GM19438 (cell line): Measurements from ENCODE around the gene DRD1.

ENCODE experiments used
- ATAC-seq: cut with Tn5 transposase; IDR thresholded peaks from one replicate; pipeline ENCODE4 v1.9.1; 2021; ENCODE audit warnings: low read depth; ENCODE audit not compliant: unreplicated experiment

Gene DRD1

DNA sequence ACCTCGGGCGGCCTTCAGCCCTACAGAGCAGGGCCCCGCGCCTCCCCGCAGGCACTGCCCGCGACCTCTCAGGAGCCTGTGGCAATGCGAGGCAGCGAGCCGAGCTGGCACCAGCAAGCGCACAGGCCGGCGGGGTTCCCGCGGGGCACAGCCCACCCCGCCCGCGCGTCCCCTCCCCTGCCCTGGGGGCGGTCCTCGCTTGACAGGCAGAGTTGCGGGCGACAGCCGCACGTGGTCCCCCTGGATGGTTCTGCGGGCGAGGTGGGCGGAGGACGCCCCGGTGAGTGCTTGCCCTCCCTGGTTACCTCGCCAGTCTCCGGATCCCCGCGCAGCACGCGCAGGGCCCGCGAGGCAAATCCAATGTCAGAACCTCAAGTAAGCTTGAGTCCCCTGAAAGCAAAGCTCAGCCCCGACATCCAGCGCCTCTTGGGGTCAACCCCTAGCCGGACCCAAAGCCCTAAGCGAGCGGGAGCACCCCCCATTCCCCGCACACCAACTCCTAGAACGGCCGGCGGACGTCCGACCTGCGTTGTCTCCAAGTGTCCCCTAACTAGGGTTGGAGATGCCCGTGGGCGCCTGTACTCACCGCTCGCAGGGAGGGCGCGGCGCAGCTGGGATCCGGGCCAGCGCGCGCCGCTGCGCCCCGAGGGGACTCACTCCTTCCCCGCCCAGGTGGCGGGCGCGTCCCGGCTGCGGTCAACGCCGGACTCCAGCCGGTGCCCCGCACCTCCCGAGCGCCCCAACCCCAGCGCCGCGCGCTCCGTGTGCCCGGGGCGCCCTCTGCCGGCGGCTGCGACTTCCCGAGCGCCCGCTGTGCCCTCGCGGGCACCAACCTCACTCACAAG, at the start of gene DRD1:
Gene DRD1, minus strand, starts transcription at position 123 of the 845 bp plus-strand sequence. CDS start 1,083 bp downstream, outside the sequence.
- no peak for ATAC-seq

DNA sequence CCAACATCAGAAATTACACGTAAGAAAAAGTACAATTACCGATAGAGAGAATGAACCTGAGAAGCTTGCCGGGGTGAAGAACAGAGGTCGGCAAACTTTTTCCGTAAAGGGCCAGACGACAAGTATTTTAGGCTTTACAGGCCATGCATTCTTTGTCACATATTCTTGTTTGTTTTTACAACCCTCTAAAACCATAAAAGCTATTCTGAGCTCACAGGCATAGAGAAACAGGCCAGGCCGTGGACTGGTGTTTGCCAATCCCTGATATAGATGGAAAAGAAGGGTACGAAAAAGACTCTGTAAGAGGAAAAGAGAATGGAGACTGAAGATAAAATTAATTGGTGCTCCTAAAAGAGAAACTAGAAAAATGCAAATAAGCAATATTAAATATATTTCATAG, 49.7 kb upstream of the DRD1 start:
- ATAC-seq = no peak

DNA sequence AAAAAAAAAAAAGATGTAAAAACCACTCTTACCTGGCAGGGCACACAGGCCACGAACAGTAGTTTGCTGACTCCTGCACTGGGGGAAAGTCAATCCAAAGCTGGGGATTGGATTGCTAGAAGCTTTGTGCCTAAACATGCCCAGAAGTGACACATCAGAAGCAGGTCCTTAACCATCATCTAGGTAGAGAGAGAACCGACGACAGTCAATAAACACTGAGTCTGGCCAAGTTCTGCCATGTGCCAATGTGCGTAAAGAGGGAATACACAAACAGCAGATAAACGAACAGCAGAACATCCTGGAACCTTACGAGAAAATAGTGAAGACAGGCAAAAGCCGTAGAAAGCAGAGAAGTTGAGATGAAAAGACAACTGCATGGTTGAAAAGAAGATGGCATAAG, 49.3 kb upstream of the DRD1 start:
- no peak for ATAC-seq

DNA sequence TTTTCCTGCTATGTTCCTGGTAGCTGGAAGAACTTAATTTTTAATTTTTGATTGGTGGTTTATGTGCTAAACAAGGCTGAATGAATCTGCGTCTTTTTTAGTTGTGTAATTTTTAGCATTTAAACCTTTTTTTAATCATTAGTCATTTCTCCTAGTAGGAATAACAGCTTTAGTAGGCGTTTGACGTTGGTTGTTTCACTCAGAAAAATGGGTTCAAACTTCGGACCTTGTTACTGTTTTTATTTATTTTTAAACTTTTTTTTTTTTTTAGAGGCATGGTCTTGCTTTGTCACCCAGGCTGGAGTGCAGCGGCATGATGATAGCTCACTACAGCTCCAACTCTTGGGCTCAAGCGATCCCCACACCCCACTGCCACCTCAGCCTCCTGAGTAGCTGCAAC, 47.2 kb upstream of the DRD1 start:
- ATAC-seq = no peak

DNA sequence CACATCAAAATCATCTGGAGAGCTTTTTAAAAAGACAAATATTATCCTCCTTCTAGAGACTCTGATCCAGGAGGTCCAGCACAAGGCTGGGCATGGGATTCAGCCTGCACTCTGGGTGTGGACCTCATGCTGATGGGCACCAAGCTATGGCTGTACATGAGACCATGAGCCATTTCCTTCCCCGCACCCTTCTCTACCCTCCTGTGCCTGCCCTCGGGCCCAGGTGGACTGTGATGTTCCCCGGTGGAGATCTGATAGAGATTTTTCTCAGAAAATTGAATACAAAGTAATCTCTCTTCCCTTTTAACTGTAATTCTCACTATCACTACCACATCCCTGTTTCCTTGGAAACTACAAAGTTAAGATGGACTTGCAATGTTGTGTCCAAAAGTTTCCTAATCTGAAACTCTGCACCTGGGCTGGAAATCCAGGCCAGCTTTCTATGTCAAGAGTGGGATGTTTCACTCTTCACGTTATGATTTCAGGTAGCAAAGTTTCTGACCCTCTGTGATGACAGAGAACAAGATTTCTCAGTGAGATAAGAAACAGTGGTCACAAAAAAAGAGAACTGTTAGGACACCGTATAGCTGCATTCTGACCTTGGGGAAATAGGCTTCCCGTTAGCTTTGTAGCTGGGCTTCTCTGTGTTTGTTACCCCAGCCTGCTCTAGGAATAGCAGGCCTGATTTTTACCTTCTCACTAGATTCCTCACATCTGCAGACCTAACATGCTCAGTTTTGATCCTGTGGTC, 45.9 kb upstream of the DRD1 start:
- ATAC-seq = no peak

DNA sequence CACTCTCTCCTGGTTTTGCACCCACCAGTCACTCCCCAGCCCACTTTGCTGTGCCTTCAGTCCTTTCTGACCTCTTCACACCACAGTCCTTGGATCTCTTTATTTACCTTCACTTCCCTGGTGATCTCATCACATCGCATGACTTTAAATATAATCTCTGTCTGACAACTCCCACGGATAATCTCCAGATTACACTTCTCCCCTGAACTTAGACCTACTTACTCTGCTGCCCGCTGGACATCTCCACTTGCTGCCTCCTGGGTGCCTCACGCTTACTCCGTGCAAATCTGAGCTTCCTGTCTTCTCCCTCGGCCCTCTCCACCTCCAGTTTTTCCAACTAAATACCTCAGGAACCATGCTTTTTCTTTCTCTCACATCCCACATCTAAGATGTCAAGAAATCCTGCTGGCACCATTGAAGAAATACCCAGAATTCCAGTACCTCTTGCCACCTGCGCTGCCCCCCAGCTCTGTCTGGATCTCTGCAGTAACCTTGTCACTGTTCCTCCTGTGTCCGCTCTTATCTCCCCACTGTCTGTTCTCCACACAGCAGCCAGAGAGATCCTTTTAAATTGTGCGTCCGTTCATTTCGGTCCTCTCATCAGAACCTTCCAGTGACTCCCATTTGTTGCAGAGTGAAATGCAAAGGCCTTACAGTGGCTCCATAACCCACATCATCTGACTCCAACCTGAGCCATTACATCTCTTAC, 43.7 kb upstream of the DRD1 start:
- no peak for ATAC-seq

DNA sequence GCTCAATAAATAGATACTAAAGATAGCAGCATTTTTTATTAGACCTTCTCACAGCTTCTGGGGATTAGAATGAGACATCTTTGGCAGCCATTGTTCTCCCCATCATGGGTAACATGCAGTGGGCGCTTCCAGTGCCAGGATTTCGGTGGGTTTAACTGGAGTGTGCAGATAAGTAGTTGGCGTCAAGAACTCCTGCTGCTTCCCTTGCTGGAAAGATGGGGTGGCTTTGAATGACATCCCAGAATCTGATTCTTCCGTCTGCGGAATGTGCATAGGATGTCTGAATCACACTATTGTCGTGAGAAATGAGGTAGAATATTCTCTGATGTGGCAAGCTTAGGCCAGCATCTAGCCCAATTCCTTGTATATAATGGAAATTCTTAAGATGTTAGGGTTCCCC, 41.6 kb upstream of the DRD1 start:
- no peak for ATAC-seq

DNA sequence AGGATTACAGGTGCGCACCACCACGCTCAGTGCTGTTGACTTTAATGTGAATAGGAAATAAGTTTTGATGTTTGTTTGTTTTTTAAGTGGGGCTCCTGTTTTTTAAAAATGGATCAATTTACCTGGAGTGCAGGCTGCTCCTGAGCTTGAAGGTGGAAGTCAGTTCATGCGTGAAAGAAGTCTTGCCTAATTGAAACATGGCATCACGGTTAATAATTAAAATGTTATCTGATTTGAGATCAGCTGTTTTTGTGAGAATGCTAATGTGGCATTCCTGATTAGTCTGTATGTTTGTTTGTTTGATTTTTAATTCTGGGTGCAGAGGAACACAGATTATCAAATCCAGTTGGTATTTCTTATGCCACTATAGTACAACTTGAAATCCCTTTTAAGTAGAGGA, 40.8 kb upstream of the DRD1 start:
- ATAC-seq = no peak

DNA sequence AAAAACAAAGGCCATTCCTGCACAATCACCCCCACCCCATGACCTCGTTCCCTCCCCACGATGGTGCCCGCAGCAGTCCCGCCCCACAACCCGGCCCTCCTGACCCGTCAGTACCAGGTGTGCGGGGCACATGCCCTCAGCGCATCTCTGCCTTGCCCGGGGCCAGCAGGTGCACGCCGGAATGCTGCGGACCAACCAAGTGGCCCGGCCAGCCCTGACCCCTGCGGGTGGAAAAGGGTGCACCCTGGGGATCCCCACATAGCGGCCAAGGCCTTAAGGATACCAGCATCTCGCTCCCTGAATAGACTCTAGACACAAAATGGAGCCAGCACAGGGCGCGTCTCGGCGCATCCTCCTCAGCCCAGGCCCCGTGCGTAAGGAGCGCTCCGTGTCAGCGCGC, 40.3 kb upstream of the DRD1 start:
- ATAC-seq = no peak

DNA sequence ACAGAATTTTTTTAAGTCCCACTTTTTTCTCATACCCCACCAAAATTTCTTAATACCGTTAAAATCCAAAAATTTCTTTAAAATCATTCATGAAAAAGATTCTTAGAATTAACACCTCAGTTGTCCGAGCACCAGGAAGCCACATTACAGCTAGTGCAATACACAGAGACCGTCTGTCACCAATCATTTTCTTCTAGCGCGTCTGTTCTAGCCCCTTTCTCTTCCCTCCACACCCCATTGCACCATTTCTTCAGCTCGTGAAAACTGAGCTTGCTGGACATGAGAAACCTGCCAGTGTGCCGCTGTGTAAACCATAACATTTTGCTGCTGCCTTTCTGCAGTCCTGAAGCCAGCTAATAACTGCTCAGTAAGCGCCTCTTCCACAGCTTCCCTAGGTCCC, 39.4 kb upstream of the DRD1 start:
- ATAC-seq = no peak

DNA sequence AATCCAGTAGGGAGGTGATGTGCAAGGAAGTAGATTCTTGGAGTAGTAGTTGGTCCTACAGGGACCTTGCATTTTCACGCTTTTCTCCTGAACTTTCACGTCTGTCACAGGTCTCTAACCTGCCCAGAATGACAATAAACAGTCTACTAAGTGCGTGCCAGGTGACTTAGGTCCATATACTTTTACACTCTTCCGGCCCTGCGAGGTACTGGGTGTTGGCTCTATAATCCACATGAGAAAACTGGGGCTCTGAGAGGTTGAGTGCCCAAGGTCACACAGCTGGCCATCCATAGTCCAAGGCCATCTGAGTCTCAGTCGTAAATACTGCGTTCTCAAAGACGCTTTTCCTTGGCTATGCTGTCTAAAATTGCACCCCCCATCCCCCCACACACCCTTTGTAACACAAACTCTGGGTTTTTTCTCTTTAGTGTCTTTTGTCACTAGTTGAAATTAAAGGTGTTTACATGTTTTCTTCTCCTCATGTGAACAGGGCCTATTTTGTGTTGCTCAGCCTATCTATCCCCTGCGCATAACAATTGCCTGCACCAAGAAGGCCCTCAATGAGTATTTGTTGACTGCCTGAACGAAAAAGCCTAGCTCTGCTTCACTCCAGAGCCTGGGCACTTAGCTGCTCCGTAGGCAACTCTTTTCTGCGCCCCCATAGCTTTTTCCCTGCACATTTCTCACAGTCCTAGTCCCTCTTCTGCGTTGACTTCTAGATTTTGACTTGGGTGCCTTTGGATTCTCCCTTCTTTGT, 35.3 kb upstream of the DRD1 start:
- ATAC-seq = peak; percentile 10

DNA sequence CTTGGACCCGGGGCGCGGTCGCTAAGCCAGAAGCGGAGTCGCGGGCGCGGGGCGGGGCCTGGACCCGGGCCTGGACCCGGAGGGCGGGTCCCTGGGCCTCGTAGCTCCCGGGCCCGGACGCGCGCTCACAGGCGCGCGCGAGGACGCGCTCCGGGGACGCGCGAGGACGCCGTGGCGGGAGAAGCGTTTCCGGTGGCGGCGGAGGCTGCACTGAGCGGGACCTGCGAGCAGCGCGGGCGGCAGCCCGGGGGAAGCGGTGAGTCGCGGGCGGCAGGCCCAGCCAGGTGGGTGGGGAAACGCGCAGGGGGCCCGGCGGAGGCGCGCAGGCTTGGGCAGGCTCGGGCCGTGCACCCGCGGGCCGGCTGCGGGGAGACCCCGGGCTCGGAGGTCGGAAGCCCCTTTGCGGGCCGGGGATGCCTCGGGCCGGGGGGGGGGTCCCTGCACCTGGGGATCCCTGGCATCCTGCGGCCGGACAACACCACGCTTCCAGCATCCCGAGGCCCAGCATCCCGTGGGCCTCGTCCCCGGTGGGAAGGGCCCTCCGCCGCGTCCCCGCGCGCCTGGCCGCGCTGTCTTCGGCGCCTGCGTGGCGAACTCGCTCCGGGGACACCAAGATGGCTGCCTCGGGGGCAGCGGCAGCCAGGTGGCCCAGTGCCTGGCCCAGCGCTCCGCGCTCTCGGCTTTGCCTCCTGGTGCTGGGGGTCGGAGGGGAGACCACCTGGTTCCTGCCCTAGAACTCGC, 34.6 kb upstream of the DRD1 start, which contains the start of gene SFXN1:
Gene SFXN1, plus strand, starts transcription at position 177 of the 741 bp plus-strand sequence. CDS start 13,544 bp downstream, outside the sequence.
- peak; percentile 88 for ATAC-seq

DNA sequence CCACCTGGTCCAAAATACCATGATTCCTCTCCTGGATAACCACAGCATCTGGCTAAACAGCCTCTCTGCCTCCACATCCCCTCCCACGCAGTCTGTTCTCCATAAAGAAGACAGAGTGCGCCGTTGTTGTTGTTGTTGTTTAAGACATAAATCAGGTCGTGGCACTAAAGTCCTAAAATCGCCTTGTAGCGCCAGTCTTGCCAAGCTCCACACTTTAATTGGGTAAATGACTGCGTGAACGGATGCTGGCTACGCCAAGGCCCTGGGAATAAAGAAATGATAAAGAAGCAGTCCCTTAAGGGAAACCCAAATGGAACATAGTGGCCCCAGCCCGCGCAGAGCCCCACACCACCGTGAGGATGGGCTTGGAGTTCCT, 34.0 kb upstream of the DRD1 start:
- no peak for ATAC-seq

DNA sequence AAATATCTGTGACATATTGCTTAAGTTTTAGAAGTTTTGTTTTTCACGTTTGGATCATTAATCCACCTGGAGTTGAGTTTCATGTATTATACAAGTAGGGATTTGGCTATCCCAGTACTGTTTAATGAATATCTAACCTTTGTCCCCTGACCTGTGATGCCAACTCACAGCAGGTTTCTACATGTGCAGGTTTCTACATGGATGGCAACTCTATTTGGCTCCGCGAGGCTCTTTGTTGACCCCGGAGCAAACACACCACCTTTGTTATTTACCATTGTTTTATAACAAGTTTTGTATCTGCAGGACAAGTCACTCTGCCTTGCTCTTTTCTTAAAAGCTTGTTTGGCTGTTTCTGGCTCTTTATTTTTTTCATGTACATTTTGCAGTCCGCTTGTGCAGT, 33.5 kb upstream of the DRD1 start:
- ATAC-seq = no peak

DNA sequence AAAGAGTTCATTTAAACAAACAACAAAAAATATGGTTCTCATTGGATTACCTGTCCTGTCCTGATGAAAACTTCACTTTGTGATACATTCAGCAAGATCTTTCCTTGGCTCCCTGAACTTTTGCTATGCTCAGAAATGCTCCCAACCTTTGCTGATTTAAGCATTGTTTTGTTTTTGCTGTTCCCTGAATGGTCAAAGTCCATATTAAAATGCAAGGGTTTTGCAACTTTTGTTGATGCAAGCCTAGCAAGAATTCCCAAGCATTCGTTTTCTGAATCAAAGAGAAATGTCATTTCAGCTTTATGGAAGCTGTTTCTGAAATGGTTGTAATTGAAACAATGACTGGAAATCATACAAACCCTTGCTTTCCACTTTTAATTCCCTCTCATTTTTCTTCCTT, 31.3 kb upstream of the DRD1 start:
- ATAC-seq = no peak

DNA sequence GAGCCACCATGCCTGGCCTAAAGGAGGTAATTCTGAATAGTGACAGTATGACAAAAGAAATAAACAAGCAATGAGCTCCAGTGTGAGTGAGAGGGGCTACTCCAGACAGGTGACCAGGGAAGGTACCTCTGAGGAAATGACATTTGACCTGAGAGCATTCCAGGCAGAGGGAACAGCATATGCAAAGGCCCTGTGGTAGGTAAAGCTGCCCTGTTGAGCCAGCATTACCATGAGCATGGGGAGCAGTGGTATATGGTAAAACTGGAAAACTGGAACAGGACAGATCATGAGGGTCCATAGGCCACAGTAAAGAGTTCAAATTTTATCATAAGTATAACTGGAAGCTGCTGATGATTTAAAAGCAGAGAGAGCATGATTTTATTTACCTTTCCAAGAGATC, 28.4 kb upstream of the DRD1 start:
- ATAC-seq = no peak

DNA sequence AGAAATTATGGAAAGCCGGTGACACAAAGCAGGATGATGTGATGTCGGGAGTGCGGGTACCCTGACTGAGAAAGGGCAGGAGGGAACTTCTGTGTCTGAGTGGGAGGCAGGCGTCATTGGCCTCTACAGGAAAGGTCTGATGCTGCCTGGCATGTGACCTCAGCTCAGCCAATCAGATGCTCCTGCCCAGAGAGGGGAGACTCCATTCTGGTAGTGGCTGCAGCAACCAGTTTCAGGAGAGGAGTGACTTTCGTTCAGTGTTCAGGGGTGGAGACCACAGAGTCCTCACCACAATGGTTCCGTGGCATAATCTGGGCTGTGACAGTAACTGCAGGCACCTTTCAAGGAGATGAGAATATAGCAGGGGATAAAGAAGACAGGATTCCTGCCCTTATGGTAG, 27.6 kb upstream of the DRD1 start:
- ATAC-seq = no peak

DNA sequence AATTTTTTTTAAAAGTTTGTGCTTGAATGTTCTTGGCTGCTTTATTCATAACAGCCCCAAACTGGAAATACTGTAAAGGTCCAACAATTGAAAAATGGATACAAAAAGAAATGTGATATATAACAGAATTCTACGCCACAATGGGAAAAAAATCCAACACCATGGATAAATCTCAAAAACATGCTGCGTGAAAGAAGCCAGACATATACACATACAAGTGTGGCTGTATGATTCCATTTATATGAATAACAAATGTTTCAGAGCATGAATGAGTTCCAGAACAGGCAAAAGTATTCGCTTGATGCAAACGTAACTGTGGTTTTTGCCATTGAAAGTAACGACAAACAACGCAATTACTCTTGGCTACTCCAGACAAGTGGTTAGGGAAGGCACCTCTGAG, 27.2 kb upstream of the DRD1 start:
- no peak for ATAC-seq

DNA sequence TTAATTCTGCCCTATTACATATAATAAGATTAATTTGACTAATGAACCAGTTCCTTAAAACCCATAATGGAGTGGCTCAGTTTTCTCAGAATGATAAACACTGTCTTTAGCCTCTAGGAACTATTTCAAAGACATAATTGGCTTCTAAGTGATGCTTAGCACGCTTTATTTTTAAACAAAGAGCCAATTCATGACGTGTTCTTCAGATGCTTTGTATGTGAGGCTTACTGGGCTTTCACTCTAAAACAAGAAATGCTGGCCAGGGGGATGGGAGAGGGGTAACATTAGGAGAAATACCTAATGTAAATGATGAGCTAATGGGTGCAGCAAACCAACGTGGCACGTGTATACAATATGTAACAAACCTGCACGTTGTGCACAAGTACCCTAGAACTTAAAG, 26.8 kb upstream of the DRD1 start:
- ATAC-seq = no peak

DNA sequence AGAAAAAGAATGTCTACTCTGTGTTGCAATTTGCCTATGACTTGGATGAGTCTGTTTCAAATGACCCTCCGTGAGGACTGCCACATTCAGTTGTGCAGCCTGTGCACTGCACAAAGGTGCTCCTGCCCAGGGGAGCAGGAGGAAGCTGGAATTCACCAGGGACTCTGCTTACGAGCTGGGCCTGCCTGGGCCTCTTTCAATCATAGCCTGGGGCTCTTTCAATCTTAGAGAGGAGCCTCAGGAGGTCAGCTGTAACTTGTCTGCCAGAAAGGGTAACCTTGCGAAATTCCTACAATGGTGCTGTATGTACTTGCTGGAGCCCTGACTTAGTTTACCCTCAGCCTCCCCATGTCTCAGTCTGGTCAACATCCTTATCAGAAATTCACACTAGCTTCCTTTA, 25.9 kb upstream of the DRD1 start:
- ATAC-seq = no peak
